ENCODE measurements around the gene CCDC17. TPM values are rescaled to one million over a fixed set of nuclear protein-coding genes. Genes with fewer than 3 reads are reported as not detected.
"Not testable (repeated sequence)": the region's sequence is repeated elsewhere in the genome, so short reads cannot be mapped to it uniquely, and the experiment has no call there.

The CCDC17 gene
- total RNA-seq, 2 donors from 2014 or later = 3.6 to 7.3 TPM

GRCh38 chr1:45610589-45611226 is 13.1 kb downstream of the CCDC17 start:
- 92 to 93% methylated on average over 10 of the region's 10 CpGs for WGBS, 2 donors
- no peak overlapping the region for H3K4me3 ChIP-seq
- no peak for TF ChIP-seq CTCF (IDR thresholded peaks at IDR 0.05)
- TF ChIP-seq POLR2A (IDR thresholded peaks at IDR 0.05) = no peak
- no peak overlapping the region for H3K27ac ChIP-seq
- H3K4me1 ChIP-seq = no peaks in the 10 kb centered on the region
- peaks cover 7 to 13% of the 10 kb centered on the region in 2 donors for H3K36me3 ChIP-seq (replicated peaks in 1 of 2; ENCODE audit: insufficient read depth in 1 of 2, low read depth in 2 of 2)
- ATAC-seq = no peak
- intact Hi-C loops (cut with DNase I) = no loop called here
- H3K27me3 ChIP-seq = no peaks in the 10 kb centered on the region
- no peak for DNase-seq
- no peaks in the 10 kb centered on the region for H3K9me3 ChIP-seq

DNA sequence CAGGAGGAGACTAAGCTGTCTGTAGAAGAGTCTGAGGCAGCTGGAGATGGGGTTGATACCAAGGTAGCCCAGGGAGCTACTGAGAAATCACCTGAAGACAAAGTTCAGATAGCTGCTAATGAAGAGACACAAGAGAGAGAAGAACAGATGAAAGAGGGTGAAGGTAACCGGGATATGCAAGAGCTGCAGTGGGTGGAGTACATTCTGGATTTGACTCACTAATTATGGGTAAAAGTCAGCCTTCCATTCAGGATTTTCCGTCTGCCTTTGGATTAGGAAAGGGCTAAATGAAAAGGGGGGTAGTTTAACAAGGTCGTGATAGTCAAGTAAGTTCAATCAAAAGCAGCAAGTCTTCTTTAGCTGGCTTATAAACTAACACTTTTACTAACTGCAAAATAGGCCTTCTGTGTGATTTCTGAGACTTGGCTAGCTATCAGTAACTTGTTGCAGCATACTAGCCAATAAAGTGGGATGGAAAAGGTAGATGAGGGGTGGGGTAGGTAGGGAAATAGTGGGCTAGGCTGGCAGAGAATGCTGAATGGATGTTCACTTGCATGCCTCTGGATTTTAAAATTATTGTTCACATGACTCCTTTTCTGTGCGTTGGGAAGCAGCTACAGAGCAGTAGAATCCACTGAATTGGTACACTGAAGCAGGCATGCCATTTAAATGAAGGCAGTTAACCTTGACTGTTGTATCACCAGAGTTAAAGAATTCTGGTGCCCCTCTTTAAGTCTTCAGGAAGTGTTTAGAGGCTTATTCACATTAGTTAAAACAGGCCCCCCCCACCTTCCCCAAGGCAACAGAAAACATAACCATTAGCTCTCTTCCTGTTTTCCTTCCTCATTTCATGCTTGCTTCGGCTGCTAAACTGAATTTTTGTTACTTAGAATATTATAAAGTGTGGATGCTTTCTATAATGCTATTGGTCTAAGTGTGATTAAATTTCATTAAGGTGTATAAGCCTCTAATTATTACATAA is 15.4 kb downstream of the CCDC17 start:
- TF ChIP-seq CTCF (IDR thresholded peaks at IDR 0.05) (no peak), POLR2A (IDR thresholded peaks at IDR 0.05) (no peak)
- DNase-seq = no peak
- Histone ChIP-seq H3K4me3 (no peak overlapping the region), H3K27ac (no peak overlapping the region), H3K27me3 (no peaks in the 10 kb centered on the region), H3K4me1 (no peaks in the 10 kb centered on the region), H3K9me3 (no peaks in the 10 kb centered on the region), H3K36me3 (replicated peaks in 1 of 2; ENCODE audit: insufficient read depth in 1 of 2, low read depth in 2 of 2) (peaks cover 7 to 10% of the 10 kb centered on the region in 2 donors)
- 79 to 86% methylated on average over 5 of the region's 5 CpGs for WGBS, 2 donors
- intact Hi-C loops (cut with DNase I) = no loop called here
- ATAC-seq = no peak

GRCh38 chr1:45607404-45608074 is 16.3 kb downstream of the CCDC17 start:
- no peak for ATAC-seq
- 70 to 74% methylated on average over 6 of the region's 6 CpGs for whole genome bisulfite sequencing, 2 donors

GRCh38 chr1:45604239-45604638 is 19.6 kb downstream of the CCDC17 start:
- no peak overlapping the region for H3K27ac ChIP-seq
- H3K9me3 ChIP-seq = no peaks in the 10 kb centered on the region
- TF ChIP-seq POLR2A (IDR thresholded peaks at IDR 0.05) = no peak
- no peak for TF ChIP-seq CTCF (IDR thresholded peaks at IDR 0.05)
- no peak for DNase-seq
- no peak for ATAC-seq
- no peaks in the 10 kb centered on the region for H3K4me1 ChIP-seq
- peaks cover 5 to 7% of the 10 kb centered on the region in 2 donors for H3K36me3 ChIP-seq (replicated peaks in 1 of 2; ENCODE audit: insufficient read depth in 1 of 2, low read depth in 2 of 2)
- WGBS, 2 donors = 89 to 97% methylated on average over 2 of the region's 2 CpGs
- H3K4me3 ChIP-seq = no peak overlapping the region
- intact Hi-C loops (cut with DNase I) = no loop called here
- H3K27me3 ChIP-seq = no peaks in the 10 kb centered on the region

More at GRCh38 chr1:45607404-45608074, 16.3 kb downstream of the CCDC17 start:
- H3K4me1 ChIP-seq = no peaks in the 10 kb centered on the region
- peaks cover 7 to 10% of the 10 kb centered on the region in 2 donors for H3K36me3 ChIP-seq (replicated peaks in 1 of 2; ENCODE audit: insufficient read depth in 1 of 2, low read depth in 2 of 2)
- H3K9me3 ChIP-seq = no peaks in the 10 kb centered on the region
- DNase-seq = no peak
- no peak for TF ChIP-seq CTCF (IDR thresholded peaks at IDR 0.05)
- no peak for TF ChIP-seq POLR2A (IDR thresholded peaks at IDR 0.05)
- intact Hi-C loops (cut with DNase I) = no loop called here
- no peaks in the 10 kb centered on the region for H3K27me3 ChIP-seq
- H3K27ac ChIP-seq = no peak overlapping the region
- H3K4me3 ChIP-seq = no peak overlapping the region

DNA sequence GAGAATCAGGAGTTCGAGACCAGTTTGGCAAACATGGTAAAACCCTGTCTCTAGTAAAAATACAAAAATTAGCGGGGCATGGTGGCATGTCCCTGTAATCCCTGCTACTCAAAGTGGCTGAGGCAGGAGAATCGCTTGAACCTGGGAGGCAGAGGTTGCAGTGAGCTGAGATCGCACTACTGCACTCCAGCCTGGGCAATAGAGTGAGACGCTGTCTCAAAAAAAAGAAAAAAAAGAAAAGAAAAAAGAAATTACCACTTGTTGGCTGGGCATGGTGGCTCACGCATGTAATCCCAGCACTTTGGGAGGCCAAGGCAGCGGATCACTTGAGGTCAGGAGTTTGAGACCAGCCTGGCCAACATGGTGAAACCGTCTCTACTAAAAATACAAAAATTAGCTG is 27.1 kb downstream of the CCDC17 start:
- H3K4me1 ChIP-seq; ATAC-seq; intact Hi-C loops (cut with DNase I); H3K9me3 ChIP-seq; H3K27ac ChIP-seq; DNase-seq; H3K36me3 ChIP-seq (replicated peaks in 1 of 2; ENCODE audit: insufficient read depth in 1 of 2, low read depth in 2 of 2); H3K4me3 ChIP-seq; H3K27me3 ChIP-seq: not testable (repeated sequence)
- 96 to 97% methylated on average over 8 of the region's 8 CpGs for WGBS, 2 donors
